ENCODE data around the gene RAB5B. TPM values are rescaled to one million over a fixed set of nuclear protein-coding genes. Genes with fewer than 3 reads are reported as not detected.

Gene RAB5B
- total RNA-seq, 1 experiment from 2014 or later: 48.4 TPM

DNA sequence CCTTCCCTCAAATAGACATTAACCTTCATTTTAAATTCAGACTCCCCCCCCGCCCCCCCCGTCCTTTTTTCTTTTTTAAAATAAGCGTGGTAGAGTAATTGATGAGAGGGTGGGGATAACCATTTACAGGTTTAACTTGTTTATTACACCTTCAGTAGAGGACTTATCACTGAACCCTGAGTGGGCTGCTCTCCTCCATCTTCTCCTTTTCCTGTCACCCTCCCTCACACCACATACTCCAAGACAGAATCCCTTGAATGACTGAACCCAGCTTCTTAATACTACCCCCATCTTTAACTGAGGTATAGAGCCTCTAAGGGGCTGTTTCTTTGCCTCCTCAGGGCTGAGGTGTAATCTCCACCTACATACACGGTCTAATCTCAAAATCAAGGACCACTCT, 43.3 kb downstream of the RAB5B start:
- no peak overlapping the region for H2AK5ac ChIP-seq (ENCODE audit: insufficient read length, low read length)
- peaks cover 3% of the 10 kb centered on the region; the same call in 1 of the 2 replicates for H3K4me1 ChIP-seq (ENCODE audit: insufficient read depth, low read length)
- no peaks in the 10 kb centered on the region for H3K27me3 ChIP-seq (ENCODE audit: insufficient read depth, low read length)
- Mint-ChIP-seq H3K4me1 (peaks cover 24% of the 10 kb centered on the region in 2 experiments), H3K27me3 (ENCODE audit: low read depth) (no peaks in the 10 kb centered on the region), H3K27ac (peak overlapping the region in 1 of 3 experiments; percentile 88; a peak in 2 of 7 replicates), H3K9me3 (no peaks in the 10 kb centered on the region), H3K4me3 (no peak overlapping the region), H3K36me3 (ENCODE audit: insufficient read depth in 1 of 3, low read depth in 3 of 3) (peaks cover 5 to 16% (median 13%) of the 10 kb centered on the region in 3 experiments)
- no peak overlapping the region for H3K4me2 ChIP-seq (ENCODE audit: insufficient read depth, insufficient read length, low read length)
- no peak overlapping the region for H2BK12ac ChIP-seq (ENCODE audit: insufficient read length, low read depth, low read length)
- H4K8ac ChIP-seq (replicated peaks; ENCODE audit: insufficient read length, low read depth, low read length): no peak overlapping the region
- no peak overlapping the region for H3K23ac ChIP-seq (ENCODE audit: insufficient read length, low read depth, low read length)
- H3K56ac ChIP-seq (ENCODE audit: insufficient read length, low read depth, low read length): no peak overlapping the region
- no peak overlapping the region for H2BK15ac ChIP-seq (ENCODE audit: low read depth, low read length)
- H3K79me1 ChIP-seq (ENCODE audit: insufficient read depth, low read depth, low read length, poor library complexity, severe bottlenecking): no peaks in the 10 kb centered on the region
- no peak overlapping the region for H3T11ph ChIP-seq (ENCODE audit: low read length)
- no peak overlapping the region for H4K5ac ChIP-seq (ENCODE audit: insufficient read length, low read depth, low read length)
- TF ChIP-seq, protein P1, sequence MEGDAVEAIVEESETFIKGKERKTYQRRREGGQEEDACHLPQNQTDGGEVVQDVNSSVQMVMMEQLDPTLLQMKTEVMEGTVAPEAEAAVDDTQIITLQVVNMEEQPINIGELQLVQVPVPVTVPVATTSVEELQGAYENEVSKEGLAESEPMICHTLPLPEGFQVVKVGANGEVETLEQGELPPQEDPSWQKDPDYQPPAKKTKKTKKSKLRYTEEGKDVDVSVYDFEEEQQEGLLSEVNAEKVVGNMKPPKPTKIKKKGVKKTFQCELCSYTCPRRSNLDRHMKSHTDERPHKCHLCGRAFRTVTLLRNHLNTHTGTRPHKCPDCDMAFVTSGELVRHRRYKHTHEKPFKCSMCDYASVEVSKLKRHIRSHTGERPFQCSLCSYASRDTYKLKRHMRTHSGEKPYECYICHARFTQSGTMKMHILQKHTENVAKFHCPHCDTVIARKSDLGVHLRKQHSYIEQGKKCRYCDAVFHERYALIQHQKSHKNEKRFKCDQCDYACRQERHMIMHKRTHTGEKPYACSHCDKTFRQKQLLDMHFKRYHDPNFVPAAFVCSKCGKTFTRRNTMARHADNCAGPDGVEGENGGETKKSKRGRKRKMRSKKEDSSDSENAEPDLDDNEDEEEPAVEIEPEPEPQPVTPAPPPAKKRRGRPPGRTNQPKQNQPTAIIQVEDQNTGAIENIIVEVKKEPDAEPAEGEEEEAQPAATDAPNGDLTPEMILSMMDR (conservative IDR thresholded peaks at IDR 0.05): no peak
- H4K20me1 ChIP-seq (ENCODE audit: control insufficient read depth, insufficient read depth, insufficient read length): no peaks in the 10 kb centered on the region
- no peak overlapping the region for H3K27ac ChIP-seq (ENCODE audit: insufficient read length, low read depth, low read length)
- no peaks in the 10 kb centered on the region for H3K79me2 ChIP-seq (ENCODE audit: insufficient read depth, low read length)
- H2BK120ac ChIP-seq (ENCODE audit: low read depth, low read length, poor library complexity, severe bottlenecking): no peak overlapping the region
- H3K9ac ChIP-seq (ENCODE audit: extremely low read depth, insufficient read length, low read length): no peak overlapping the region
- no peak overlapping the region for H2AFZ ChIP-seq (ENCODE audit: low read length)
- no peak overlapping the region for H3K14ac ChIP-seq (ENCODE audit: insufficient read depth, low read length)
- H3K18ac ChIP-seq (ENCODE audit: insufficient read length, low read depth, low read length): no peak overlapping the region
- no peaks in the 10 kb centered on the region for H3K9me3 ChIP-seq (ENCODE audit: control insufficient read depth, low read depth, low read length)
- DNase-seq: no peak
- no peak overlapping the region for H2BK20ac ChIP-seq (ENCODE audit: low read depth, low read length, poor library complexity, severe bottlenecking)
- no peak overlapping the region for H4K91ac ChIP-seq (ENCODE audit: insufficient read length, low read depth, low read length)
- no peak overlapping the region for H2BK5ac ChIP-seq (ENCODE audit: insufficient read length, low read length)
- no peak overlapping the region for H3K4ac ChIP-seq (ENCODE audit: low read depth, low read length)
- peaks cover 5% of the 10 kb centered on the region for H3K23me2 ChIP-seq (ENCODE audit: insufficient read length, low read depth, low read length, poor library complexity, severe bottlenecking)
- WGBS (ENCODE audit: extremely low coverage, insufficient read length, low lambda C conversion rate): no CpG with 5 or more reads among the region's 4 CpGs
